NCI-H2196 treated with DMSO at 0.1 percent for 48 hours (cell line): ENCODE data around the gene CDH4.

ENCODE experiments used
- DNase-seq: peaks from one replicate; lab custom pipeline; 2025; ENCODE audit not compliant: unreplicated experiment; lab: John Stamatoyannopoulos, UW

The CDH4 gene

DNA sequence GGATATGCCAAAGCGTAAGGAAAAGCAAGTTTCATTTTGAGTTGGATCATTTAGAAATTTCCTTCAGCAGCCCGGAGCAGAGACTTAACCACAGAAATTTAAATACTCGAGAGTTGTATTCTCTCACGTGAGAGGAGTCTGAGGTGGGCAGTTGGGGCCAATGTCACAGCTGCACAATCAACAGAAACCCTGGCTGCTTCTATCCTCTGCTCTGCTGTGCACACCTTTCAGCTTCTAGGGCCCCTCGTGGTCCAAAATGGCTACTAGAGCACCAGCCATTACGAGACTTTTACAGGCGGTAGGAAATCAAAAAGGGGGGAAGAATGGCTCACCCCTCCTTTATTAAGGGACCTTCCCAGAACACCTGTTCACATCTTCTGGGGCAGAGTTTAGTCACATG is 659.8 kb downstream of the CDH4 start:
- no peak for DNase-seq

GRCh38 chr20:61912665-61913422 is 660.8 kb downstream of the CDH4 start:
- no peak for DNase-seq

DNA sequence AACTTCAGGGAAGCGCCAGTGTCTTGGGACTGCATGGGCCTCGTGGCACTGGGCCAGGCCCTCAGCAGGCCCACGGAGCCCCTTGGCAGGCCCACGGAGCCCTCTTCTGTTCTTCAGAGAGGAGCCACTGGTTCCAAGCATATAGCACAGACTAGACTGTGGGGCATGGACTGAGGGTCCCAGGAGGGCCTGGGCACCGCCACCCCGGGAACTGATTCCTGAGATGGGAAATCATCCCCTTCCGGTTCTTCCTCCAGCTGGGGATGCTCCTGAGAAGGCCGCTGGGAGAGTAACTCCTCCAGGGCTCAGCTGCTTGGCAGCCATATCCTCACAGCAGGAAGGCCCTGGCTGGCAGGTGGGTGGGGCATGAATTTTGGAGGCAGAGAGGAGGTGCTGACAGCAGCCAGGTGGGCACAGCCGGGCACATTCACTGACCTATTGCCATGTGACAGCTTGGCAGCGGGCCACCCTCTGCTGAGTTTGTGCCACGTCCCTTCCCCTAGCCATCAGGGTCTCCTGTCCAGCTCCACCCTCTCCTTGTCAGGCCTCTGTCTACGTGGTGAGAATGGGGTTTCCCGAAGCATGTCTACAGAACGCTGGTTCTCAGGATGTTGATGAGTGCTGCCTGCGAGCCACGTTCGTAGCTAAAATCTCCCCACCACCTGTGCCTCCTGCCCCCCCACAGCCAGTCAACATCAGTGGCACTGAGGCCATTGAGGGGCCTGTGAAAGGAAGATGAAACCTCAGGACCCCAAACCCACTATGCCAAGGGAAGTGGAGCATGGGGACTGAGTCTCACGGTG is 661.6 kb downstream of the CDH4 start:
- DNase-seq, result no peak

- DNase-seq, result no peak
These were observed 663.0 kb downstream of the CDH4 start for GRCh38 chr20:61915101-61915500.

DNA sequence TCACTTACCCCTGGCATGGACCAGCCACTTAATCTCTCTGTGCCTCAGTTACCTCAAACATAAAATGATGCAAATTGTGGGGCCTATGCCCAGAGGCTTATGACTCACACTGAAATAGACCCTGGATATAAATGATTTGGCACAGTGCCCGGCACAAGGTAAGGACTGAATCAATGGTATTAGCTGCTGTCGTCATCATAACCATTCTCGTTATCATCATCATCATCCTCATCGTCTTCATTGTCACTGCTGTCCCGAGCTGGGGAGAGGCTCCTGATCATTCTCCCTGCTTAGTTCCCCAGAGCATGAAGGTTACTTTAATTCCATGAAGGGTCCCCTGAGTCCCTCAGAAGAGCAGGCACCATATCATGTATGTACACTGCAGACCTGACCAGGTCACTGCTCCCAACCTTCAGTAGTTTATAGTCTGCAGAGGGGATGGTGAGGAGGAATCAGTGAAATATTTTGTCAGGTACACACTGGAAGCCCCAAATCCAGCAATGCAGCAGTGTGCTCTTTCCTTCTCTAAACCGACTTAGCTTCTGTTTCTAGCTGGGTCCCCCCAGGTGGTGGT is 664.3 kb downstream of the CDH4 start:
- DNase-seq, result no peak

GRCh38 chr20:61917474-61918145 is 665.5 kb downstream of the CDH4 start:
- DNase-seq, result no peak

DNA sequence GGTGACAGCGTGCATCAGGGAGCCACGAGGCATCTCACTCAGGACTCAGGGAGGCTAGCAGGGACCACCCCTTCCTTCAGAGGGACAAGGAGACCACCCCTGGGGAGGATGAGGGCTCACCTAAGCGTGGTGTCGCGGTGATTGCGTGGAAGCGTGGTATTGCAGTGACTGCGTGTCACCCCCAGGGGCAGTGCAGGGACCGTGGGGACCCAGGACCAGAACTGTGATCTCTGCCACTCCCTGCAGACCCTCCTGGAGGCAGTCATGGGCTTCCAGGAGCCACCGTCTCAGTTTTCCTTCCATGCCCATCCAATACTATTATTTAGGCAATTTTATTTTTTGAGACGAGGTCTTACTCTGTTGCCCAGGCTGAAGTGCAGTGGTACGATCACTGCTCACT is 666.5 kb downstream of the CDH4 start:
- DNase-seq, result no peak

DNA sequence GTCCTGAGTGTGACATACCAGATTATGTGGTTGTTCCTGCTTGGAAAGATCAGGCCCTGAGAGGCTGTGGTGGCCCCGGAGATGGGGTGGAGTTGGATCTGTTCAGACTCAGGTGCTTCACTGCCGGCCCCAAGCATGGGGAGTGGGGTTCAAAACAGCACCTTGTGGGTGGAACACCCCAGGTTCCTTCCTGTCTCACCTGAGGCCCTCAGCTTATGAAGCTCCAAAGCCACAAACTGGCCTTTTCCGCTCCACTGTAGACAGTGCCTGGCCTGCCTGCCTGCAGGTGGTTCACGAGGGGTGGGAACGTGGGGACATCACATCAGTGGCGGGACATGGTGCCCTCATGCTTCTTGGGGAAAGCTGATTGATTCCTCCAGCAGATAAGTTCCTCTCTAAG is 667.2 kb downstream of the CDH4 start:
- DNase-seq, result no peak

- DNase-seq, result no peak
These were observed 667.8 kb downstream of the CDH4 start for GRCh38 chr20:61919675-61920365.

- DNase-seq, result no peak
These were observed 670.4 kb downstream of the CDH4 start for GRCh38 chr20:61922411-61922810.

DNA sequence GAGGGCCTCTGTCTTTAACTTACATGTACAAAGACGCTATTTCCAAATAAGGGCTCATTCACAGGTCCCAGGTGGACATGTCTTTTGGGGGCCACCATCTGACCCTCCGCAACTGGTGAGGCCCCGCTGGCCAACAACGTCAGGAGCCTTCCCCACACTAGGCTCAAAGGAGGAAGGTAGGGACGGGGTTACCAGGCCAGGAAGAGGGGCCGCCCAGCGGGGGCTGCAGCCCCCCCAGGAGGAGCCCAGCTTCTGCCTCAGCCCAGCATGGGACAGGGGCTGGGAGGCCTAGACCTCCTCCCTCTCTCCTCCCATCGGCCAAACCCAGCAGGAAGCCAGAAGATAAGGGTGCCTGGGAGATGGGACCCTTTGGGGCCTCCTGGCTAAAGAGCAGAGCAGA is 670.9 kb downstream of the CDH4 start:
- no peak for DNase-seq

DNA sequence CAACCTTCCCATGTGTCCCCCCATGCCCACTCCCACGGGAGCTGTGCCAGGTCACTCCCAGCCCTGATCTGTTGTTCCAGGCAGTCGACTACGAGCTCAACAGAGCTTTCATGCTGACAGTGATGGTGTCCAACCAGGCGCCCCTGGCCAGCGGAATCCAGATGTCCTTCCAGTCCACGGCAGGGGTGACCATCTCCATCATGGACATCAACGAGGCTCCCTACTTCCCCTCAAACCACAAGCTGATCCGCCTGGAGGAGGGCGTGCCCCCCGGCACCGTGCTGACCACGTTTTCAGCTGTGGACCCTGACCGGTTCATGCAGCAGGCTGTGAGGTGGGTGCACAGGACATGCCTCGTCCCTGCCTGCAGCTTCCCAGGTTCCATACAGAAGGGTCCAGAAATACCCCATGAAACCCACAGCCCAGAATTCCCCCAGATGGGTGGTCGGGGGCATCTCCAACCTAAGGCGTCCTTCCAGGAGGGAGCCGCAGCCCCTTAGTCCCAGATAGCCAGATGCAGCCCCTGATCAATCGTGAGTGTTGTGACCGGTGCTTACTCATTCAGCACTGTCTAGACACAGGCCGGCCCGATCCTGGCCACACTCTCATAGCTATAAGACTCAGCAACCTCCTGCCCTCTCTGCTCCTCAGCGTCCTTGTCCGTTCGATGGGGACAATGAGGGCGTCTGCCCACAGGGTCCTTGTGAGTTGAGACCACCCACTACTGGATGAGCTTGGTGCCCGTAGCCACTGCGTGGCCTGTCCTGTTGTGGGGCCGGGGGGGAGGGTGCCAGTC is 671.5 kb downstream of the CDH4 start:
- no peak for DNase-seq

GRCh38 chr20:61924211-61924857 is 672.3 kb downstream of the CDH4 start:
- DNase-seq, result no peak

GRCh38 chr20:61924858-61925554 is 672.9 kb downstream of the CDH4 start:
- DNase-seq, result no peak

- DNase-seq, result peak; percentile 44
These were observed 673.6 kb downstream of the CDH4 start for GRCh38 chr20:61925555-61926252.

DNA sequence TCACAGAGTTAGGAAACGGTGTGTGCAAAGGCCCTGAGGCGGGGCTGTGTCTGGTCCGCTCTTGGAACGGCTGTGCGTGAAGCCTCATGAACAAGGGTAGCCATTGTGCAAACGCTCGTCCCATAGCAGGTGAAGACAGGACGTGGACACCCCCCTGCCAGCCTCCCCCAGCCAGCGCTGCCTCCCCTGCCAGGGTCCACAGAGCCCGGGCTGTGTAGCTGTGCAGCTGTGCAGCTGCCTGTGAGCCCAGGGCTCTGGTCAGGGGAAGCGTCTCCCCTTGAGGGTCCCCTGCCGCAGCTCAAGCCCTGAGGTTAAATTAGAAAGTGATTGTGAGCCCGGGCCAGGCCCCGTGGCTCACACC is 674.2 kb downstream of the CDH4 start:
- DNase-seq, result no peak

GRCh38 chr20:61926796-61927192 is 674.7 kb downstream of the CDH4 start:
- DNase-seq, result no peak

DNA sequence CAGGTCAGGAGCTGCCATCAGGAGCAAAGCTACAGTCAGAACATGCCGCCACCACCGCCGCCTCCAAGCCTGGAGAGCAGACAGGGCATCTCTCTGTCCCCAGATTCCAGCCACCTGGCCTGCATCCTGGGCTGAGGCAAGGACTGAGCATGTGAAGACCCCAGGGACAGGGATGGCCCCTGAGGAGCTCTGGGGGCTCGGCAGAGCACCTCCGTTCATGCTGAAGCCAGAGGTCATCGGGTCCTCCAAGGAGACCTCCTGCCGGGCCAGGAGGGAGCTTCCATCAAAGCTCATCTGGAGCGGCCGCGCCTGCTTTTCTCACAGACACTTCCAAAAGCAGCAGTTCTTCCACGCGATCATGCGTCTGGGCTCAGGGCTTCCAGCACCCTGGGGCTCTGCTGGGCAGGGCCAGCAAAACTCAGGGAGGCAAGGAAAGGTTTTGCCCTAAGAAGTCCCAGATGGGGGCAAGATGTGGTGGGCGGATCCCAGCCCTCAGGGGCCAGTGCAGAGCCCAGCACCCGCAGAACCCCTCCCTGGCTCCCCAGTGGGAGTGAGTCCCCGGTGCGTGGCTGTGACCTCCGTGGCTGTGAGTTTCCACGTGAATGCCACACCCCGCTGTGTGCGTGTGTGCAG is 675.2 kb downstream of the CDH4 start:
- no peak for DNase-seq
